HTERT RPE-1 (cell line): ENCODE data around the gene MEX3A.

Experiments used
- in situ Hi-C: fragments of 300-500 bp; cut with MboI; formaldehyde crosslinking; loops from 4 replicates; pipeline ENCODE4 v1.14.3; 2020; ENCODE audit warnings: low sequenced_read_pairs

Gene MEX3A

GRCh38 chr1:156103521-156103947, 21.3 kb upstream of the MEX3A start:
- in situ Hi-C loops, result no loop called here

GRCh38 chr1:156102633-156103511, 20.6 kb upstream of the MEX3A start:
- in situ Hi-C loops, result no loop called here

GRCh38 chr1:156101880-156102279, 19.6 kb upstream of the MEX3A start:
- in situ Hi-C loops, result no loop called here

GRCh38 chr1:156100205-156100995, 18.1 kb upstream of the MEX3A start:
- in situ Hi-C loops, result no loop called here

- in situ Hi-C loops, result no loop called here
These were observed 17.0 kb upstream of the MEX3A start for GRCh38 chr1:156099282-156099681.

- in situ Hi-C loops, result no loop called here
These were observed 16.5 kb upstream of the MEX3A start for GRCh38 chr1:156098784-156099183.

GRCh38 chr1:156097499-156098178, 15.4 kb upstream of the MEX3A start:
- in situ Hi-C loops, result no loop called here

- in situ Hi-C loops, result no loop called here
These were observed 14.6 kb upstream of the MEX3A start for GRCh38 chr1:156096640-156097391.

GRCh38 chr1:156095906-156096508, 13.7 kb upstream of the MEX3A start:
- in situ Hi-C loops, result no loop called here

GRCh38 chr1:156091610-156092009, 9.3 kb upstream of the MEX3A start:
- in situ Hi-C loops, result no loop called here

- in situ Hi-C loops, result no loop called here
These were observed 8.5 kb upstream of the MEX3A start for GRCh38 chr1:156090840-156091188.

- in situ Hi-C loops, result no loop called here
These were observed 8.0 kb upstream of the MEX3A start for GRCh38 chr1:156090138-156090839.

GRCh38 chr1:156089704-156090103, 7.4 kb upstream of the MEX3A start:
- in situ Hi-C loops, result no loop called here

- in situ Hi-C loops, result no loop called here
These were observed 4.0 kb upstream of the MEX3A start for GRCh38 chr1:156086256-156086662.

GRCh38 chr1:156083800-156084790, 1.8 kb upstream of the MEX3A start:
- in situ Hi-C loops, result no loop called here

- in situ Hi-C loops, result no loop called here
These were observed 352 bp downstream of the MEX3A start for GRCh38 chr1:156081917-156082308.

- in situ Hi-C loops, result no loop called here
These were observed 917 bp downstream of the MEX3A start for GRCh38 chr1:156081180-156081916.

- in situ Hi-C loops, result no loop called here
These were observed 1.4 kb downstream of the MEX3A start for GRCh38 chr1:156080863-156081179.
